ENCODE results near the gene TDRD10.

TDRD10 gene

DNA sequence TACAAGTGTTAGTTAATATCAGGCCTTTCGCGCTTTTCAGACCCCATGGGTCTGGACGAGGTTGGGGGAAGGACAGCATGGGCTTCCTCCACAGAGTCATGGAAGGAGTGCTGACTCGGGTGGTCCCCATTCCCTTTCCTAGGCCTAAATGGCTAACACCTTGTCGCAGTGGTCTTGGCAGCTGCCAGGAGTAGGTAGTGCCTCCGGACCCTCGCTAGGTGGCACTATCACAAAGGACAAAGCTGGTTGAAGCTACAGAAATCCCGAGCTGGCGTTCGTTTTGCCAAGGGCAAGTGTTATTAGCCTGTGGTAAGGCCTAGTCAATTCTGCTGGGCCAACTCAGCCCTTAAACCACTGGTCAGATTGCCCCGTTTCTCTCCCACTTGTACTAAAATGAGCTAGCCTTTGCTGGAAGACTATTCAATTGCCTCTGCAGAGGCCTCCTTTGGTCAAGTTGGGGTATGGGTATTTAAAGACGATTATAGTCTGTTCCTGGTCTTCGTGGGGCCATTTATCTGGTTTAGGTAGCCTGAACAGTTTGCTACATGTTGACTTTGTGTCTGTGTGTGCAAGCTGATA lies 57.5 kb downstream of the TDRD10 start:
- no peak for TF ChIP-seq POLR2A (IDR thresholded peaks at IDR 0.05; ENCODE audit: low read depth, low read length)
- FAIRE-seq, result peak; percentile 62
- peak; percentile 91 for DNase-seq (ENCODE audit: insufficient read length, low spot score)

DNA sequence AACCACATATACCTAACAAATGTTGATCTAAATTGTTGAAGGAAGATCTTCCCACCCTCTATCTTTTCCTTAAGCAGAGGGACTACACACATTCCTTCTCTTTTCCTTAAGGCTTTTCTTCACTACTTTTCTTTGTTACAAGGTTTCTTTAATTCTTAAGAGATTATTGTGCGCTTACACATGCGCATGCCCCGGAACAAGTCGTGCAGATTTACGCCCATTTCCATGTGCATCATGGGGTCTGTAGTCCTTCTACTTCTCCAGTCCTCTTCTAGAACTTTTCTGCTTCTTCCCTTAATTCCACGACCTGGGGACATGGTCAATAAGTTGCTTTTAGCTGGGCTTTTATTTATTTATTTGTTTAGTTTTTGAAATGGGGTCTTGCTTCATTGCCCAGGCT lies 63.9 kb downstream of the TDRD10 start:
- no peak for FAIRE-seq

DNA sequence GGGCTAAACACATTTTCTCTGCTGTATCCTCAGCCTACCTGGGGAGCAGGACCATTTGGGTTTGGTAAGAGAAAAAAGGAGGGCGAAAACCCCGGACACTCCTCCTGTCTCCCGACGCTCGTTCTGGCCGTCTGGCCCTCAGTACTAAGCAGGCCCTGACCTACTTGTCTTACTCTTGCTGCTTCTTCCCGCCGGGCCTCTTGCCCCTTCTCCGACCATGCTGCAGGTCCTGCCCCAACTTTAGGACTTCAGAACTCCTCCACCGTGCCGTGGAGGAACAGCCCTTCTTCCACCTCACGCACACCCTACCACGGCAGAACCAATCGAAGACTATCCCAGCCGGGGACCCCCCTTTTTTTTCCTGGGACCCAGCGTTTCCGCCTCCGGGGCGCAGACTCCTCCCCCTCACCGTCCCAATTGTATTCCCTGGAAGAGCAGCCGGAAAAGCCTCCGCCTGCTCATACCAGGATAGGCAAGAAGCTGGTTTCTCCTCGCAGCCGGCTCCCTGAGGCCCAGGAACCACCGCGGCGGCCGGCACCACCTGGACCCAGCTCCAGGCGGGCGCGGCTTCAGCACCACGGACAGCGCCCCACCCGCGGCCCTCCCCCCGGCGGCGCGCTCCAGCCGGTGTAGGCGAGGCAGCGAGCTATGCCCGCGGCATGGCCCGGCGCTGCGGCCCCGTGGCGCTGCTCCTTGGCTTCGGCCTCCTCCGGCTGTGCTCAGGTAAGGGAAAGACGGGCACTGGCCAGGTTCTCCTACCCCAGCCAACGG lies 65.6 kb downstream of the TDRD10 start, which contains the start of gene CHRNB2:
Gene CHRNB2, plus strand, starts transcription at position 393 of the 771 bp plus-strand sequence. Its CDS starts 267 bp downstream, at position 660.
- DNase-seq (ENCODE audit: insufficient read length, low spot score) (peak; percentile 74), FAIRE-seq (no peak)
- TF ChIP-seq POLR2A (IDR thresholded peaks at IDR 0.05; ENCODE audit: low read depth, low read length), result no peak

More for the DNA sequence above, 63.9 kb downstream of the TDRD10 start:
- TF ChIP-seq POLR2A (IDR thresholded peaks at IDR 0.05; ENCODE audit: low read depth, low read length), result no peak
- no peak for DNase-seq (ENCODE audit: insufficient read length, low spot score)

DNA sequence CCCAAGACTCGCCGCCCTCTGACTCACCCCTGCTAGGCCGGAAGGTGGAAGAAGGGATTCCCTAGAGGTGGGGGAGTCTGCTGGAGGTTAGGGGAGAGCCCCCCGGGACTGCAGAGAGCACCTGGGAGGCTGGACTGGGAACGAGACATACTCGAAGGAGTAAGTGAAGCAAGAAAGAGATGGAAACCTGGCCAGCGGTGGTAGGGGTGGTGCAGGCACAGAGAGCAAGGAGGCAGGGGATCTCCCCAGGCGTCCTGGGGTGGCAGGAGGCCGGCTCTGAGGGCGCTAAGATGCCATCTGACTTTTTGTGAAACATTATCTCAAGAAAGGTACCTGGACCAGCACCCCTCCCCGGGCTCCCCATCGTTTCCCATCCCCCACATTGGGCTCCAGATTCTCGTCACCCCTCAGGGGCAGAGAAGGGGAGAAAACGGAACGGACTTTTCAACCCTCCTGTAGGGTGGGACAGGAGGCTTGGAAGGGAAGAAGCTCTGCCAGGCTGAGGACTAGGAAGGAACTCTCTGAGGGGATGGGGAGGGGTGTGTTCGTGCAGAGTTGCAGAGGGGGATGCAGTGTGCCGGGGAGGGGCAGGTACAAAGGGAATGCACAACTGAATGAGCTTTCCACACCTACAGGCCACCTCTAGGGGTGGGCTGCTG lies 66.3 kb downstream of the TDRD10 start:
- no peak for DNase-seq (ENCODE audit: insufficient read length, low spot score)
- TF ChIP-seq POLR2A (IDR thresholded peaks at IDR 0.05; ENCODE audit: low read depth, low read length), result no peak
- no peak for FAIRE-seq

DNA sequence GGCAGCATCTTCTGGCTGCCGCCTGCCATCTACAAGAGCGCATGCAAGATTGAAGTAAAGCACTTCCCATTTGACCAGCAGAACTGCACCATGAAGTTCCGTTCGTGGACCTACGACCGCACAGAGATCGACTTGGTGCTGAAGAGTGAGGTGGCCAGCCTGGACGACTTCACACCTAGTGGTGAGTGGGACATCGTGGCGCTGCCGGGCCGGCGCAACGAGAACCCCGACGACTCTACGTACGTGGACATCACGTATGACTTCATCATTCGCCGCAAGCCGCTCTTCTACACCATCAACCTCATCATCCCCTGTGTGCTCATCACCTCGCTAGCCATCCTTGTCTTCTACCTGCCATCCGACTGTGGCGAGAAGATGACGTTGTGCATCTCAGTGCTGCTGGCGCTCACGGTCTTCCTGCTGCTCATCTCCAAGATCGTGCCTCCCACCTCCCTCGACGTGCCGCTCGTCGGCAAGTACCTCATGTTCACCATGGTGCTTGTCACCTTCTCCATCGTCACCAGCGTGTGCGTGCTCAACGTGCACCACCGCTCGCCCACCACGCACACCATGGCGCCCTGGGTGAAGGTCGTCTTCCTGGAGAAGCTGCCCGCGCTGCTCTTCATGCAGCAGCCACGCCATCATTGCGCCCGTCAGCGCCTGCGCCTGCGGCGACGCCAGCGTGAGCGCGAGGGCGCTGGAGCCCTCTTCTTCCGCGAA lies 69.4 kb downstream of the TDRD10 start:
- TF ChIP-seq POLR2A (IDR thresholded peaks at IDR 0.05; ENCODE audit: low read depth, low read length), result no peak
- FAIRE-seq (no peak), DNase-seq (ENCODE audit: insufficient read length, low spot score) (no peak)

DNA sequence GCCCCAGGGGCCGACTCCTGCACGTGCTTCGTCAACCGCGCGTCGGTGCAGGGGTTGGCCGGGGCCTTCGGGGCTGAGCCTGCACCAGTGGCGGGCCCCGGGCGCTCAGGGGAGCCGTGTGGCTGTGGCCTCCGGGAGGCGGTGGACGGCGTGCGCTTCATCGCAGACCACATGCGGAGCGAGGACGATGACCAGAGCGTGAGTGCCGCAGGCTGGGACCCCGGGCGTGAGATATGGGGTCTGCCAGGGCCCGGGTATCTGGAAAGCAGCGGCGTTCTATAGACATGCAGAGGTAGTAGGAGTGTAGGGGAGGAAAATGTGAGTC lies 69.9 kb downstream of the TDRD10 start:
- no peak for TF ChIP-seq POLR2A (IDR thresholded peaks at IDR 0.05; ENCODE audit: low read depth, low read length)
- DNase-seq (ENCODE audit: insufficient read length, low spot score) (no peak), FAIRE-seq (no peak)

DNA sequence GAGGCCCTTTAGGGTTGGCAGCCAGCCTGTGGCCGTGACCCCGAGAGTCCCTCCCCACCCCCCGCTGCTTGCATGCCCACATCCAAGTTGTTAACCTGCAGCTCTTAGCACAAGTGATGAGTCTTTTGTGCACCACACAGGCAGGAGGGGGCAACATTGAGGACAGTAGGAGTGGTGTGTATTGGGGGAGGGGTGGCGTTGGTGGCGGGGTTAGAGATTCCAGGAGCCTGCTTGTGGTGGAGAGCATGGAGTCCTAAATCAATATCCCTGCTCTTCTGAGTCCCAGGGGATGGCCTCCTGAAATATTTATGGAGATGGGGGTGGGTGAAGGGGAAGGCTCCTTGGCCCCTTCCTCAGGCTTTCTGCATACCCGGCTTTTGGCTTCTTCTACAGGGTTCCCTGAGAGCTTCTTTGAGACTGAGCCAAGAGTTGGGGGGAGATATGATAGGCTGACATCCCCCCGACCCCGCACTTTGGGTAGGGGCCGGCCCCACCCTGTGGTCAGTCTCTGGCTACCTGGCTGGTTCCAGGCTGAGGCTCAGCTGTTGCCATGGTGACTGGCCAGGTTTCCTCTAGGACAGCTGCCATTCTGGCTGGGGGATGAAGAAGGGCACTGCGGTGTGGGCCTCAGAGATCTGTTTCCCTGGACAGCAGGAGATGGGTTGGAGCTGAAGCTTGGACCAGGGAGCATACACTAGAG lies 70.6 kb downstream of the TDRD10 start:
- FAIRE-seq (no peak), DNase-seq (ENCODE audit: insufficient read length, low spot score) (no peak)
- TF ChIP-seq POLR2A (IDR thresholded peaks at IDR 0.05; ENCODE audit: low read depth, low read length), result no peak

DNA sequence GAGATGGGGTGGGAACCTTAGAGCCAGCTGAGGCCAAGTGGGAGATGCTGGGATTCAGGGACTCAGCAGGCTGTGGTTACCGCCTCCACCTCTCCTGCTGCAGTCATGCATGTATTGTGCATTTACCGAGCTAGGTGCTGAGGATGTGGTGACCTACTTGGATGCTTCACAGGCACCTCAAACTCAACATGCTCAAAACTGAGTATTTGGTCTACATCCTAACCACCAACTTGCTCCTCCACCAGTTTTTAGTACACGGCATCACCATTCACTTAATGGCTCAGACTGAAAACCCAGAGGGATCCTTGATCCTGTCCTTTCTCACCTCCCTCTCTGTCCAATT lies 71.1 kb downstream of the TDRD10 start:
- no peak for TF ChIP-seq POLR2A (IDR thresholded peaks at IDR 0.05; ENCODE audit: low read depth, low read length)
- no peak for FAIRE-seq
- DNase-seq (ENCODE audit: insufficient read length, low spot score), result no peak

DNA sequence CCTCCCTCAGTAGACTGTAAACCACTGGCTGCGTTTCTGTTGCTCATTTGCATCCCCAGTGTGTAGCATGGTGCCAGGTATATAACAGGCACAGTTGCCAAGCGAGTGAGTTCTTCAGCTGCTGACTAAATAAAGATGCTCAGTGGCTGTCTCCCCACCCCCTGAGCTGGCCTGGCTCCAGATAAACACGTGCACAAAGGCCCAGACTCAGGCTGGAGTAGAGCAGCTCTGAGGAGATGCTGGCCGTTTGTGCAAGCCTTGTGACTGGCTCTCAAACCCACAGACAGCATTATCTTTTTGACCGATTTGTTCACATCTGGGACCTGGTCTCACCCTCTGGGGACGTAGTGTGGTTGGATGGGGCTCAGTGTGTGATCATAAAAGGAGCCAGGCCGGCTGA lies 72.7 kb downstream of the TDRD10 start:
- FAIRE-seq (no peak), DNase-seq (ENCODE audit: insufficient read length, low spot score) (no peak)
- TF ChIP-seq POLR2A (IDR thresholded peaks at IDR 0.05; ENCODE audit: low read depth, low read length), result no peak

DNA sequence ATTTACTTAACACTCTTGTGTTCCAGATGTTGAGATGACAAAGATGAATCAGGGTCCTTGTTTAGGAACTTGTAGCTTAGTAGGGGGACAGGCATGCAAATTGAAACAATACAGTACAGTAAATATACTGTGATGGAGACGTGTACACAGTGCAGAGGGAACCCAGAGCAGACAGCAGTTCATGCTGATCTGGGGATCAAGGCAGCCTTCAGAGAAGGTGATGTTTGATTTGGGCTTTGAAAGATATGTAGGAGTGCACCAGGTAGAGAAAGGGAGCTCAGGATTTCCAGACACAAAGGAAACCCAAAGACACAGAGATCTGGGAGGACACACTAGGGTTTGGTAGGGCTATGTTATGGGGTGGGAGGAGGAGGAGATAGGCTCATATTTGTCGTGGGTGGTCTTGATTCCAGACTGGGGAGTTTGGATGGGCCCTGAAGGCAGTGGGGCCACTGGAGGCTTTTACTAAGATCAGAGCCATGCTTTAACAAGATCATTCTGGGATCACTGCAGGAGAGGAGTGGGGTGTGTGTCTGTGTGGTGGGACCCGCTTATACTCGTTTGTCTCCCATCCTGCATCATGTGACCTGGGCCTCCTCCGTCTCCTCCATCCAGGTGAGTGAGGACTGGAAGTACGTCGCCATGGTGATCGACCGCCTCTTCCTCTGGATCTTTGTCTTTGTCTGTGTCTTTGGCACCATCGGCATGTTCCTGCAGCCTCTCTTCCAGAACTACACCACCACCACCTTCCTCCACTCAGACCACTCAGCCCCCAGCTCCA lies 73.3 kb downstream of the TDRD10 start:
- DNase-seq (ENCODE audit: insufficient read length, low spot score) (no peak), FAIRE-seq (no peak)
- no peak for TF ChIP-seq POLR2A (IDR thresholded peaks at IDR 0.05; ENCODE audit: low read depth, low read length)

DNA sequence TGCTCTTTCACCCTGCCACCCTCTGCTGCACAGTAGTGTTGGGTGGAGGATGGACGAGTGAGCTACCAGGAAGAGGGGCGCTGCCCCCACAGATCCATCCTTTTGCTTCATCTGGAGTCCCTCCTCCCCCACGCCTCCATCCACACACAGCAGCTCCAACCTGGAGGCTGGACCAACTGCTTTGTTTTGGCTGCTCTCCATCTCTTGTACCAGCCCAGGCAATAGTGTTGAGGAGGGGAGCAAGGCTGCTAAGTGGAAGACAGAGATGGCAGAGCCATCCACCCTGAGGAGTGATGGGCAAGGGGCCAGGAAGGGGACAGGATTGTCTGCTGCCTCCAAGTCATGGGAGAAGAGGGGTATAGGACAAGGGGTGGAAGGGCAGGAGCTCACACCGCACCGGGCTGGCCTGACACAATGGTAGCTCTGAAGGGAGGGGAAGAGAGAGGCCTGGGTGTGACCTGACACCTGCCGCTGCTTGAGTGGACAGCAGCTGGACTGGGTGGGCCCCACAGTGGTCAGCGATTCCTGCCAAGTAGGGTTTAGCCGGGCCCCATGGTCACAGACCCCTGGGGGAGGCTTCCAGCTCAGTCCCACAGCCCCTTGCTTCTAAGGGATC lies 74.0 kb downstream of the TDRD10 start:
- no peak for TF ChIP-seq POLR2A (IDR thresholded peaks at IDR 0.05; ENCODE audit: low read depth, low read length)
- no peak for FAIRE-seq
- DNase-seq (ENCODE audit: insufficient read length, low spot score), result no peak

DNA sequence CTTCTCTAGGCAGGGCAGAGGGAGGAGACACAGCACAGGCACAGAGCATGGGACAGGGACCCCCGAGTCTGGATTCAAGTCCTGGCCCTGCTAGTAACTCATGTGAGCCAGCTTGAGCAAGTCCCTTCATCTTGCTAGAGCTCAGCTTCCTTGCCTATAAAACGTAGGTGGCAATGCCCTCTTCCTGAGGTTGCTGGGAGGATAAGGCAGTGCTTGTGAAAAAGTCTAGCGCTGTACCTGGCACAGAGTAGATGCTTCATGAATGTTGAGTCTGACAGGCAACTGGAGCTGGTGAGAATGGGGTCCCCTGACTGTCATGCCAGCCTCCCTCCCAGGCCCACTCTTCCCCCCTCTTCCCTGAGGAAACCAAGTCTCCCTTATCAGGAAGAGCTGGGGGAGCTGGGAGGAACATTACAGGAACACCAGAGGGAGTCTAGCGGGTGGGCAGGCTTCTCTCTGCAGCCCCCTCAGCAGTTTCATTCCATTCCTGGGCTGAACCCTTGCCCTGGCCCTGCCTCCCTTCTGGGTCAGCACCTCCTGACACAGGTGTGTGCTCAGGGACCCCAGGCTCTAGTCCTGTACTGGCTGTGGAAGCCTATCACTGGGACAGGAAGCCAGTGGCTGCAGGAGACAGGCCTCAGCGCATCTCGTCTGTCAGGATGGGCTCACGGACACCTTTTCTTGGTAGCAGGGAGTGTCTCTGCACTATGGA lies 75.5 kb downstream of the TDRD10 start:
- DNase-seq (ENCODE audit: insufficient read length, low spot score) (no peak), FAIRE-seq (no peak)
- no peak for TF ChIP-seq POLR2A (IDR thresholded peaks at IDR 0.05; ENCODE audit: low read depth, low read length)

Data from H54 (cell line).